K562 (cell line): ENCODE data around the gene BGLAP.

ENCODE experiments used
- CLOCK ChIP-seq: fragments of 250-450 bp; sonication (Bioruptor Pico); IDR thresholded peaks from 2 replicates; pipeline ENCODE4 v1.4.0; 2020; ENCODE audit warnings: mild to moderate bottlenecking, moderate library complexity, borderline replicate concordance
- CTCFL ChIP-seq: IDR thresholded peaks from 2 replicates; pipeline ENCODE4 v1.6.1; 2011; ENCODE audit warnings: borderline replicate concordance, low read depth, mild to moderate bottlenecking, moderate library complexity, low read length; ENCODE audit not compliant: insufficient read depth, poor library complexity, severe bottlenecking
- EP300 ChIP-seq: IDR thresholded peaks from 2 replicates; pipeline ENCODE4 v1.6.1; 2012; ENCODE audit warnings: low read length, improper control_type of control experiment
- HCFC1 ChIP-seq: IDR thresholded peaks from 2 replicates; pipeline ENCODE4 v1.6.1; 2012; ENCODE audit warnings: low read depth, low read length, improper control_type of control experiment
- PBX2 ChIP-seq, 2 experiments: IDR thresholded peaks in 1 of 2; conservative IDR thresholded peaks in 1 of 2; 2 replicates each; pipeline ENCODE4 v1.6.1; 2016; ENCODE audit warnings: low read depth in 2 of 2, mild to moderate bottlenecking in 1 of 2, missing compliant biosample characterization in 1 of 2, missing genetic modification characterization in 1 of 2, moderate library complexity in 1 of 2
- POLR2A ChIP-seq: fragments of 450-650 bp; conservative IDR thresholded peaks from 2 replicates; pipeline ENCODE4 v1.6.1; 2016
- PRDM10 ChIP-seq: fragments of 450-650 bp; IDR thresholded peaks from 2 replicates; pipeline ENCODE4 v1.6.1; 2018; ENCODE audit not compliant: partially characterized antibody
- SP1 ChIP-seq: sonication (generic); formaldehyde crosslinking; IDR thresholded peaks from 2 replicates; pipeline ENCODE4 v1.8.1; 2022; ENCODE audit warnings: mild to moderate bottlenecking, missing genetic modification reagents
- TEAD4 ChIP-seq, 2 experiments: sonication (generic) in 1 of 2; formaldehyde crosslinking in 1 of 2; IDR thresholded peaks; 2 replicates each; pipeline versions ENCODE4 v1.6.1 to v1.8.0; 2012 to 2022; ENCODE audit warnings: borderline replicate concordance in 1 of 2, inconsistent platforms in 1 of 2, low read length in 1 of 2, mild to moderate bottlenecking in 1 of 2, missing genetic modification reagents in 1 of 2
- THRB ChIP-seq: fragments of 450-650 bp; formaldehyde crosslinking; conservative IDR thresholded peaks from 2 replicates; pipeline ENCODE4 v1.4.0; 2022; ENCODE audit warnings: mild to moderate bottlenecking, missing genetic modification characterization
- ZNF583 ChIP-seq: fragments of 250-450 bp; sonication (Bioruptor Pico); IDR thresholded peaks from 2 replicates; pipeline ENCODE4 v1.4.0; 2020

GRCh38 chr1:156253634-156254033 lies 11.7 kb downstream of the BGLAP start:
- TF ChIP-seq EP300, result no peak
- no peak for TF ChIP-seq CTCFL
- TF ChIP-seq SP1, result no peak
- no peak for TF ChIP-seq POLR2A
- TF ChIP-seq TEAD4 (IDR thresholded peaks at IDR 0.05; ENCODE audit: low read length), result no peak
- no peak for TF ChIP-seq TEAD4 (CRISPR knock-in tag; IDR thresholded peaks at IDR 0.05; ENCODE audit: borderline replicate concordance)
- TF ChIP-seq ZNF583 (CRISPR knock-in tag), result no peak
- TF ChIP-seq THRB, result no peak
- TF ChIP-seq CLOCK, result no peak
- no peak for TF ChIP-seq PBX2 (CRISPR knock-in tag; IDR thresholded peaks at IDR 0.05; ENCODE audit: low read depth)
- no peak for TF ChIP-seq PBX2 (tag; conservative IDR thresholded peaks at IDR 0.05; ENCODE audit: low read depth)
- TF ChIP-seq HCFC1, result no peak
- TF ChIP-seq PRDM10, result no peak
